GM21529 (cell line): Measurements from ENCODE around the gene TYW1B.
A peak's percentile ranks its signal among the peaks of the same experiment; 100 is the strongest.
"Not testable (repeated sequence)": the region's sequence is repeated elsewhere in the genome, so short reads cannot be mapped to it uniquely, and the experiment has no call there.

Experiments used
- ATAC-seq: cut with Tn5 transposase; IDR thresholded peaks from one replicate; pipeline ENCODE4 v1.9.1; 2021; ENCODE audit not compliant: unreplicated experiment

Gene TYW1B

GRCh38 chr7:72827839-72828591 is at the start of gene TYW1B:
Gene TYW1B, minus strand, starts transcription at chr7:72828200. Its CDS starts 125 bp downstream, at chr7:72828075.
- ATAC-seq: peak; percentile 88

- not testable (repeated sequence) for ATAC-seq
Observed at GRCh38 chr7:72867591-72867990, 39.6 kb upstream of the TYW1B start.

GRCh38 chr7:72858846-72859400 is 30.9 kb upstream of the TYW1B start:
- not testable (repeated sequence) for ATAC-seq

- ATAC-seq: not testable (repeated sequence)
Observed at GRCh38 chr7:72857925-72858324, 29.9 kb upstream of the TYW1B start.

- ATAC-seq: not testable (repeated sequence)
Observed at GRCh38 chr7:72855261-72855660, 27.3 kb upstream of the TYW1B start.

- ATAC-seq: not testable (repeated sequence)
Observed at GRCh38 chr7:72852937-72853336, 24.9 kb upstream of the TYW1B start.

- ATAC-seq: not testable (repeated sequence)
Observed at GRCh38 chr7:72850746-72851145, 22.7 kb upstream of the TYW1B start.

- not testable (repeated sequence) for ATAC-seq
Observed at GRCh38 chr7:72844146-72844545, 16.1 kb upstream of the TYW1B start.

- ATAC-seq: not testable (repeated sequence)
Observed at GRCh38 chr7:72843166-72843565, 15.2 kb upstream of the TYW1B start.

- not testable (repeated sequence) for ATAC-seq
Observed at GRCh38 chr7:72840966-72841511, 13.0 kb upstream of the TYW1B start.

GRCh38 chr7:72838315-72838714 is 10.3 kb upstream of the TYW1B start:
- ATAC-seq: not testable (repeated sequence)

- ATAC-seq: not testable (repeated sequence)
Observed at GRCh38 chr7:72837291-72837690, 9.3 kb upstream of the TYW1B start.

- ATAC-seq: not testable (repeated sequence)
Observed at GRCh38 chr7:72830567-72830966, 2.6 kb upstream of the TYW1B start.

GRCh38 chr7:72829687-72830354 is 1.8 kb upstream of the TYW1B start:
- ATAC-seq: peak; percentile 32

GRCh38 chr7:72829291-72829686 is 1.3 kb upstream of the TYW1B start:
- ATAC-seq: peak; percentile 53

GRCh38 chr7:72823765-72824732 is 4.0 kb downstream of the TYW1B start:
- not testable (repeated sequence) for ATAC-seq

- ATAC-seq: not testable (repeated sequence)
Observed at GRCh38 chr7:72822497-72822896, 5.5 kb downstream of the TYW1B start.

- ATAC-seq: not testable (repeated sequence)
Observed at GRCh38 chr7:72818663-72819361, 9.2 kb downstream of the TYW1B start.

- ATAC-seq: not testable (repeated sequence)
Observed at GRCh38 chr7:72817661-72818060, 10.3 kb downstream of the TYW1B start.
